ENCODE measurements around the gene TRAPPC2.
"Not testable (repeated sequence)": the region's sequence is repeated elsewhere in the genome, so short reads cannot be mapped to it uniquely, and the experiment has no call there.

TRAPPC2 gene

GRCh38 chrX:13681595-13681994 is 52.8 kb downstream of the TRAPPC2 start:
- no peak for TF ChIP-seq CTCF (IDR thresholded peaks at IDR 0.05; ENCODE audit: low read depth, low read length)

GRCh38 chrX:13679700-13680099 is 54.7 kb downstream of the TRAPPC2 start:
- not testable (repeated sequence) for DNase-seq (ENCODE audit: extremely low read depth, low read depth)

More at GRCh38 chrX:13681595-13681994, 52.8 kb downstream of the TRAPPC2 start:
- DNase-seq (ENCODE audit: extremely low read depth, low read depth): no peak

GRCh38 chrX:13676885-13677284 is 57.5 kb downstream of the TRAPPC2 start:
- no peak for DNase-seq (ENCODE audit: extremely low read depth, low read depth)
- no peak for TF ChIP-seq CTCF (IDR thresholded peaks at IDR 0.05; ENCODE audit: low read depth, low read length)

- no peak for DNase-seq (ENCODE audit: extremely low read depth, low read depth)
Measured at GRCh38 chrX:13673016-13673415, 61.4 kb downstream of the TRAPPC2 start.

GRCh38 chrX:13670197-13670596 is 64.2 kb downstream of the TRAPPC2 start:
- no peak for TF ChIP-seq CTCF (IDR thresholded peaks at IDR 0.05; ENCODE audit: low read depth, low read length)
- DNase-seq (ENCODE audit: extremely low read depth, low read depth): no peak

More at GRCh38 chrX:13673016-13673415, 61.4 kb downstream of the TRAPPC2 start:
- TF ChIP-seq CTCF (IDR thresholded peaks at IDR 0.05; ENCODE audit: low read depth, low read length): no peak

GRCh38 chrX:13669755-13670154 is 64.7 kb downstream of the TRAPPC2 start:
- not testable (repeated sequence) for DNase-seq (ENCODE audit: extremely low read depth, low read depth)

GRCh38 chrX:13669246-13669737 is 65.1 kb downstream of the TRAPPC2 start:
- no peak for TF ChIP-seq CTCF (IDR thresholded peaks at IDR 0.05; ENCODE audit: low read depth, low read length)
- DNase-seq (ENCODE audit: extremely low read depth, low read depth): peak; percentile 90

- no peak for DNase-seq (ENCODE audit: extremely low read depth, low read depth)
- no peak for TF ChIP-seq CTCF (IDR thresholded peaks at IDR 0.05; ENCODE audit: low read depth, low read length)
Measured at GRCh38 chrX:13667919-13668318, 66.5 kb downstream of the TRAPPC2 start.
